HUES64 (cell line): ENCODE measurements around the gene TIMM44.
"Not testable (repeated sequence)": the region's sequence is repeated elsewhere in the genome, so short reads cannot be mapped to it uniquely, and the experiment has no call there.

ENCODE experiments used
- H3K27ac ChIP-seq: 2 replicates; pipeline ENCODE4 v1.7.0; 2013; ENCODE audit warnings: low read depth, low read length, inconsistent platforms
- H3K27me3 ChIP-seq: 2 replicates; pipeline ENCODE4 v1.6.1; 2013; ENCODE audit warnings: mild to moderate bottlenecking, low read length; ENCODE audit not compliant: insufficient read depth
- H3K36me3 ChIP-seq: 2 replicates; pipeline ENCODE4 v1.6.1; 2013; ENCODE audit warnings: mild to moderate bottlenecking, low read length; ENCODE audit not compliant: insufficient read depth
- H3K4me1 ChIP-seq: 2 replicates; pipeline ENCODE4 v1.6.1; 2013; ENCODE audit warnings: mild to moderate bottlenecking, low read length, moderate library complexity; ENCODE audit not compliant: insufficient read depth
- H3K4me3 ChIP-seq: 2 replicates; pipeline ENCODE4 v1.5.1; 2013; ENCODE audit warnings: mild to moderate bottlenecking, low read length, moderate library complexity
- H3K9ac ChIP-seq: 2 replicates; pipeline ENCODE4 v1.6.1; 2013; ENCODE audit warnings: mild to moderate bottlenecking, low read depth, low read length
- H3K9me3 ChIP-seq: 2 replicates; pipeline ENCODE4 v1.6.1; 2013; ENCODE audit warnings: low read depth, low read length; ENCODE audit not compliant: insufficient read depth
- WGBS: fragments of 150-250, 120-280 bp; methylation state at CpG from one replicate; pipeline ENCODE4 v1.1.7; 2013; ENCODE audit warnings: missing lambda C conversion rate; 5-methylcytosine and 5-hydroxymethylcytosine counted together

TIMM44 gene

DNA sequence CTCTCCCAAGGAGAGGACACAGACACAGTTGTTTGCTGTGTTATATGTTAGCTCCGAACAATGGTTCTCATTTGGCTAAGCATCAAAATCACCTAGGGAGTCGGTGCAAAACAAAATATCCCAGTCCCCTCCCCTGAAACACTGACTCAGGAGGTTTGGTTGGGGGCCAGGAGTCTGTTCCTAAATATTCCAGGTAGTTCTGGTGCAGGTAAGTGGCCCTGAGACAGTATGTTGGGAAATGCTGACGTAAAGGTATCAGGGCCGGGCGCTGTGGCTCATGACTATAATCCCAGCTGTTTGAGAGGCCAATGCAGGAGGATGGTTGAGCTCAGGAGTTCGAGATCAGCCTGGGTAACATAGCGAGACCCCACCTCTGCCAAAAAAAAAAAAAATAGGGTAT lies 42.1 kb downstream of the TIMM44 start:
- H3K27ac ChIP-seq, result no peak overlapping the region
- H3K9me3 ChIP-seq, result no peaks in the 10 kb centered on the region
- peaks cover 4% of the 10 kb centered on the region; the same call in 1 of the 2 replicates for H3K36me3 ChIP-seq
- H3K27me3 ChIP-seq, result no peaks in the 10 kb centered on the region
- no peak overlapping the region for H3K4me3 ChIP-seq
- 88% methylated on average over 6 of the region's 7 CpGs for WGBS
- no peak overlapping the region for H3K9ac ChIP-seq
- peaks cover 4% of the 10 kb centered on the region; the same call in 1 of the 2 replicates for H3K4me1 ChIP-seq

- Histone ChIP-seq H3K4me3 (no peak overlapping the region), H3K9me3 (no peaks in the 10 kb centered on the region), H3K4me1 (peaks cover 4% of the 10 kb centered on the region; the same call in 1 of the 2 replicates), H3K36me3 (peaks cover under 1% of the 10 kb centered on the region; the same call in 1 of the 2 replicates), H3K27me3 (no peaks in the 10 kb centered on the region), H3K27ac (no peak overlapping the region), H3K9ac (no peak overlapping the region)
- WGBS, result 89% methylated on average over 3 of the region's 3 CpGs
Observed at GRCh38 chr19:7900931-7901330, 42.5 kb downstream of the TIMM44 start.

GRCh38 chr19:7900401-7900870 lies 43.0 kb downstream of the TIMM44 start:
- 90% methylated on average over 21 of the region's 21 CpGs for WGBS
- no peak overlapping the region for H3K9ac ChIP-seq

DNA sequence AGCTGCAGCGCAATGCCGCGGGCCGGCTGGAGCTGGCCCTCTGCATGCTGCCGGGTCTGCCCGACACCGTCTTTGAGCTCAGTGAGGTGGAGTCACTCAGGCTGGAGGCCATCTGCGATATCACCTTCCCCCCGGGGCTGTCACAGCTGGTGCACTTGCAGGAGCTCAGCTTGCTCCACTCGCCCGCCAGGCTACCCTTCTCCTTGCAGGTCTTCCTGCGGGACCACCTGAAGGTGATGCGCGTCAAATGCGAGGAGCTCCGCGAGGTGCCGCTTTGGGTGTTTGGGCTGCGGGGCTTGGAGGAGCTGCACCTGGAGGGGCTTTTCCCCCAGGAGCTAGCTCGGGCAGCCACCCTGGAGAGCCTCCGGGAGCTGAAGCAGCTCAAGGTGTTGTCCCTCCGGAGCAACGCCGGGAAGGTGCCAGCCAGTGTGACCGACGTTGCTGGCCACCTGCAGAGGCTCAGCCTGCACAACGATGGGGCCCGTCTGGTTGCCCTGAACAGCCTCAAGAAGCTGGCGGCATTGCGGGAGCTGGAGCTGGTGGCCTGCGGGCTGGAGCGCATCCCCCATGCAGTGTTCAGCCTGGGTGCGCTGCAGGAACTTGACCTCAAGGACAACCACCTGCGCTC lies 43.6 kb downstream of the TIMM44 start:
- H3K36me3 ChIP-seq, result no peaks in the 10 kb centered on the region
- no peaks in the 10 kb centered on the region for H3K27me3 ChIP-seq
- no peak overlapping the region for H3K27ac ChIP-seq
- H3K4me1 ChIP-seq, result peaks cover 4% of the 10 kb centered on the region; the same call in 1 of the 2 replicates
- no peaks in the 10 kb centered on the region for H3K9me3 ChIP-seq
- H3K4me3 ChIP-seq, result no peak overlapping the region
- 94% methylated on average over 34 of the region's 34 CpGs for WGBS
- no peak overlapping the region for H3K9ac ChIP-seq

More at GRCh38 chr19:7900401-7900870, 43.0 kb downstream of the TIMM44 start:
- no peak overlapping the region for H3K27ac ChIP-seq
- H3K4me1 ChIP-seq, result peaks cover 4% of the 10 kb centered on the region; the same call in 1 of the 2 replicates
- no peaks in the 10 kb centered on the region for H3K27me3 ChIP-seq
- no peaks in the 10 kb centered on the region for H3K36me3 ChIP-seq
- H3K9me3 ChIP-seq, result no peaks in the 10 kb centered on the region
- H3K4me3 ChIP-seq, result no peak overlapping the region

GRCh38 chr19:7898967-7899366 lies 44.5 kb downstream of the TIMM44 start:
- H3K4me1 ChIP-seq, result peaks cover 4% of the 10 kb centered on the region; the same call in 1 of the 2 replicates
- no peaks in the 10 kb centered on the region for H3K27me3 ChIP-seq
- no peak overlapping the region for H3K9ac ChIP-seq
- no peak overlapping the region for H3K27ac ChIP-seq
- H3K9me3 ChIP-seq, result no peaks in the 10 kb centered on the region
- no peaks in the 10 kb centered on the region for H3K36me3 ChIP-seq
- H3K4me3 ChIP-seq, result no peak overlapping the region
- WGBS, result 96% methylated on average over 16 of the region's 16 CpGs

- Histone ChIP-seq H3K4me3 (no peak overlapping the region), H3K9ac (no peak overlapping the region), H3K9me3 (no peaks in the 10 kb centered on the region), H3K4me1 (no peaks in the 10 kb centered on the region), H3K27me3 (no peaks in the 10 kb centered on the region), H3K27ac (no peak overlapping the region), H3K36me3 (no peaks in the 10 kb centered on the region)
- 93% methylated on average over 11 of the region's 11 CpGs for WGBS
Observed at GRCh38 chr19:7897292-7897691, 46.2 kb downstream of the TIMM44 start.

GRCh38 chr19:7895565-7895964 lies 47.9 kb downstream of the TIMM44 start:
- Histone ChIP-seq H3K27ac (no peak overlapping the region), H3K27me3 (no peaks in the 10 kb centered on the region; the same call in 1 of the 2 replicates), H3K36me3 (no peaks in the 10 kb centered on the region), H3K9me3 (no peaks in the 10 kb centered on the region), H3K4me3 (no peak overlapping the region), H3K4me1 (no peaks in the 10 kb centered on the region), H3K9ac (no peak overlapping the region)
- 93% methylated on average over 13 of the region's 13 CpGs for WGBS

GRCh38 chr19:7894612-7895309 lies 48.7 kb downstream of the TIMM44 start:
- 77% methylated on average over 18 of the region's 18 CpGs for WGBS
- Histone ChIP-seq H3K9me3 (no peaks in the 10 kb centered on the region), H3K4me3 (no peak overlapping the region), H3K27ac (no peak overlapping the region), H3K36me3 (no peaks in the 10 kb centered on the region), H3K9ac (no peak overlapping the region), H3K4me1 (no peaks in the 10 kb centered on the region), H3K27me3 (peaks cover 1% of the 10 kb centered on the region; the same call in 1 of the 2 replicates)

DNA sequence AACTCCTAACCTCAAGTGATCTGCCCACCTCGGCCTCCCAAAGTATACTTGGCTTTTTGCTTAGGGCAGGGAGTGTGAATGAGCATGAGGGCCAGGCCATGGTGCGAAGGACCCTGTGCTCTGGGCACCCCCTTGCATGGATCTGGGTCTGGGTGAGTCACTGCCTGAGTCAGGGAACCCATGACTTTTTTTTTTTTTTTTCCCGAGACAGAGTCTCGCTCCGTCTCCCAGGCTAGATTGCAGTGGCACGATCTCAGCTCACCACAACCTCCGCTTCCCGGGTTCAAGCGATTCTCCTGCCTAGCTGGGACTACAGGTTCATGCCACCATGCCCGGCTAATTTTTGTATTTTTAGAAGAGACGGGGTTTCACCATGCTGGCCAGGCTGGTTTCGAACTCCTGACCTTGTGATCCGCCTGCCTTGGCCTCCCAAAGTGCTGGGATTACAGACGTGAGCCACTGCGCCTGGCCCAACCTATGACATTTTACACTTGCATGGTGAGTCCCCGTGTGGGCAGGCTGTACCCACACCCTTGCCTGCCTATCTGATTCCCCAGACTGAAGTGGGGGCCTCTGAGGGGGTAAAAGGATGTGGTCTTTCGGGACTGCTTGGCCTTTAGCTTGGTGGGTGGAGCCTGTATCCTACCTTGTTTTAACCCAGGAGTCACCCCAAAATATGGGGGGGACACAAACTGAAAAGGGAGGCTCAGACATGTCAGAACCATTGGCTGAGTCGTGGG lies 49.9 kb downstream of the TIMM44 start:
- not testable (repeated sequence) for H3K27ac ChIP-seq, H3K9me3 ChIP-seq, H3K4me3 ChIP-seq, H3K36me3 ChIP-seq, H3K4me1 ChIP-seq, H3K9ac ChIP-seq
- 91% methylated on average over 18 of the region's 18 CpGs for WGBS
- peaks cover 11% of the 10 kb centered on the region for H3K27me3 ChIP-seq

GRCh38 chr19:7888826-7889217 lies 54.6 kb downstream of the TIMM44 start:
- Histone ChIP-seq H3K36me3 (no peaks in the 10 kb centered on the region), H3K9ac (peak overlapping the region; percentile 70), H3K4me1 (no peaks in the 10 kb centered on the region), H3K27ac (no peak overlapping the region), H3K4me3 (peak overlapping the region; percentile 65), H3K9me3 (no peaks in the 10 kb centered on the region), H3K27me3 (peaks cover 13% of the 10 kb centered on the region)
- 78% methylated on average over 8 of the region's 8 CpGs for WGBS
